GM19239 (cell line): ENCODE data around the gene ERP27.

Source experiments
- DNase-seq: peaks from one replicate; pipeline ENCODE4 v3.0.0; 2011; ENCODE audit warnings: low spot score; ENCODE audit not compliant: insufficient read length
- FAIRE-seq: peaks from 2 replicates; lab custom pipeline; 2011; peaks lifted over from hg19 to GRCh38; lab: Jason Lieb, UNC

The ERP27 gene

DNA sequence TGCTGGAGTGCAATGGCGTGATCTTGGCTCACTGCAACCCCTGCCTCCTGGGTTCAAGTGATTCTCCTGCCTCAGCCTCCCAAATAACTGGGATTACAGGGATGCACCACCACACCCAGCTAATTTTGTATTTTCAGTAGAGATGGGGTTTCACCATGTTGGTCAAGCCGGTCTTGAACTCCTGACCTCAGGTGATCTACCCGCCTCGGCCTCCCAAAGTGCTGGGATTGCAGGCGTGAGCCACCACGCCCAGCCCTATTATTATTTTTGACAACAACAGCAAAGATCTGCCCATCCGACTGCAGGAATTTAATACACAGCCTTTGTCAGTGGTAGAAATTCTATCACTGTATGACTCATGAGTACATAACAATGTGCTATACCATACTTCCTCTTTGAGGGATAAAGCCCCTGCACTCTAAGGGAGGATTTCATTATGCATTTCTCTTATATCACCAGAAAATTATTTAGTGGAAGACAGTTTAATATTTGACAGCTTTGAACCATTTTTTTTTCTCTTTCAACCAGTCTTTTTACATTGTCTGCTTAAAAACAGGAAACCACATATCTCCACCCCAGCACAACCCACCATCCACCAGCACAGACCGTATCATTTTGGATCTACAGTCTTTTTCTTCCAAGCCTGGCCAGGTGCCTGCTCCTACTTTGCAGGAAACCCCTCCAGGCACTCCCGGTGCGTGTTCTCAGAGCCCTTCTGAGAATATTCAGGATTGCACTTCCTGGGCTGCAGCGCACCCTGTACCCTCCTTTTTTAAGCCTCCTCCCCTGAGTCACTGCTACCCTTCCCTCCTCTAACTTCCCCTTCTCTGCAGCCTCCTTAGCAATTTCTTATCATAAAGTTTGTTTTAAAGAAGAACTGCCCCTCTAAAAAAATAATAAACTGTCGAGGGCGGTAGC, 22.5 kb upstream of the ERP27 start:
- DNase-seq, result no peak
- FAIRE-seq, result no peak

GRCh38 chr12:14959916-14960496, 21.7 kb upstream of the ERP27 start:
- FAIRE-seq (no peak), DNase-seq (no peak)

DNA sequence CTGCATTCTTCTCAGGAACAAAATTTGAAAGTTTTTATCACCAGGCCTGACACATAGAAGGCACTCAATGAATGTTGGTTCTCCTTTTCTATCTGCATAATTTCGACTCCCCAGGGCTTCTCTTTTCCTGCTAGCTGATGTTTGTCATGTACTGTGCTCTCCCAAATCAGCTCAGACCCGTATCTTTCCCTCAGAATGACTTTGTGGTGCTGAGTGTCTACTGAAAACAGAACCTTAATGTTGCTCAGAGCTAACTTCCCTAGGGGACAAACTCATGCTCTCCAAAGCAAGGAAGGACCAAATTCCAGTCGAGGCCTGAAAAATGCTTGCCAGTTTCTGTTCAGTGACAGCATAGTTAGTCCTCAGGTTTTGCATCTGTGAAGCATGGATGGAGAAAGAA, 21.1 kb upstream of the ERP27 start:
- DNase-seq (no peak), FAIRE-seq (peak; percentile 83)

DNA sequence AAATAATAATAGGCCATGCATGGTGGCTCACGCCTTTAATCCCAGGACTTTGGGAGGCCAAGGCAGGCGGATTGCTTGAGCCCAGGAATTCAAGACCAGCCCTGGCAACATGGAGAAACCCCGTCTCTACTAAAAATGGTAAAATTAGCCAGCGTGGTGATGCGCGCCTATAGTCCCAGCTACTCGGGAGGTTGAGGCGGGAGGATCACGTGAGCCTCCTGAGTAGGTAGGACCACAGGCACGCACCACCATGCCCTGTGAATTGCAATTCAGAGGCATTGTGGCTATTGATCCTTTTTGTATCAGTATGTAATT, 20.7 kb upstream of the ERP27 start:
- DNase-seq (no peak), FAIRE-seq (peak; percentile 74)

DNA sequence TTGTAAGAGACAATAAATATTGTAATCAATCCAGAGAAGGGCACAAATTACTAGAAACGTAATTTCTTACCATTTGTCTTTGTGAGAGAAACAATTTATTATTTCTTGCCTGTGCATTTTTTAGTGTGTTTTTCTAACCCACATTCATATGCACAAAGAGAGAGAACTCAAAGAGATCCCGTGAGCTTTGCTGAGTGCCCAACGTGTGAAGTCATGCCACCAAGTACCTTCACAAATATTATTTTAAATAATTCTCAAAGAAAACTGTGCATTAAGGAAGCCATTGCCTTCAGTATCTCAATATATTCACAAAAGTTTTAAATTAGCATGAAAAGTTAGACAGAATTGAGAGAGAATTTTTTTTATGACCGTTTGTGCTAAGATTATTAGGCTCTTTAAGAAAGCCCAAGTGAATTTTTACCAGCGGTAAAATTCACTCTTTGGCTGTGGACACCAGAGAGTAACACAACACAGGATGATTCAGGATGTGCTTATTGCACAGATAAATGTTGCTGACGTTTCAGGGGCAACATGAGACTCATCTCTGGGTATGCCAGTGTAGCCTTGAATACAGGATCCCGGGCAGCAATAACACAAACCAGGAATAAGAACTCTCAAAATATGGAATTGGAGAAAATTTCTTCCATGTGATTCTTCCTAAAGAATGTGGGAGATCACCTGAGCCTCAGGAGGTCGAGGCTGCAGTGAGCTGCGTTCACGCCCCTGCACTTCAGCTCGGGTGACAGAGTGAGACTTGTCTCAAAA, 20.2 kb upstream of the ERP27 start:
- DNase-seq (no peak), FAIRE-seq (peak; percentile 39)

DNA sequence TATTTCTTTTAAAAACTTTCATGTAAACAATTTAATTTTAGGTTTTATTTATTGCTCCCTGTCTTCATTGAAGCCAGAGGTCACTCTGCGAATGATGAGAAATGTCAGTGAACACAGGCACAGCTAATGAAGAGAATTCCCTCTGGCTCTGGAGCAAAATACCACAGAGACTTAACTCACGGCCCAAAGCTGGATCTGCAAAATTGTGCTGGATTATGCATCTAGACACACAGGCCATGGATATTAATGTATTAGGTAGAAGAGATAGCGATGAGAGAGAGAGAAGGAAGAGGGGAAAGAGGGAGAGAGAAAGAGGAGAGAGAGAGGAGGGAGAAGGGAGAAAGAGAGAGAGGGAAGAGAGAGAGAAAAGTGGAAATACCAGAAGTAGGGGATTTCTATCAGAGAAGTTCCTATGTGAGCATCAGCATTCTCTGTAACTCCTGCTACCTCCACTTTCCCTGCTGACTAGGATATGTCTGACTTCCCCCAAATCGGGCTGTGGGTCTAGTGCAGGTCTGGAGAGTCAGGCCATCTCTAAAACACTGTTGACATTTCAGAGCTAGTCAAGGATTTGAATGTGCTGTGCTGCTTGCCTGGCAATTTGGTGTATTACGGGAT, 19.3 kb upstream of the ERP27 start:
- FAIRE-seq, result peak; percentile 44

DNA sequence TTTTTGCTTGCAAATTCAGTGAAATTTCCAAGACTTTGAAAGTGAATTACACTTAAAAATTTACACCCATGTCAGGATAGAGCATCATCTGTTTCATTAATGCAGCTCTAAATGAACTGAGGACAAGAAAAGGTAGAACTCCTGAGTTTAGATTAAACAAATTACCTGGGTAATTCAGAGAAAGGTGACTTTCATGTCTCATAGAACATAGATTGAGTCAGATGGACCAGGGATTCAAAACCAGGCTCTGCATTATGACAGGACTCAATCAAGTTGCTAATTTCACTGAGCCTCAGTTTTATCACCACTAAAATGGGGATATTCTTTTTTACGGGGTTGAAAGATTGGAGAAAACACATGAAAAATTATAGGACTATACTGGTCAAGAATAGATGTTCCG, 18.6 kb upstream of the ERP27 start:
- DNase-seq (no peak), FAIRE-seq (no peak)

More for the DNA sequence above, 19.3 kb upstream of the ERP27 start:
- DNase-seq, result no peak

DNA sequence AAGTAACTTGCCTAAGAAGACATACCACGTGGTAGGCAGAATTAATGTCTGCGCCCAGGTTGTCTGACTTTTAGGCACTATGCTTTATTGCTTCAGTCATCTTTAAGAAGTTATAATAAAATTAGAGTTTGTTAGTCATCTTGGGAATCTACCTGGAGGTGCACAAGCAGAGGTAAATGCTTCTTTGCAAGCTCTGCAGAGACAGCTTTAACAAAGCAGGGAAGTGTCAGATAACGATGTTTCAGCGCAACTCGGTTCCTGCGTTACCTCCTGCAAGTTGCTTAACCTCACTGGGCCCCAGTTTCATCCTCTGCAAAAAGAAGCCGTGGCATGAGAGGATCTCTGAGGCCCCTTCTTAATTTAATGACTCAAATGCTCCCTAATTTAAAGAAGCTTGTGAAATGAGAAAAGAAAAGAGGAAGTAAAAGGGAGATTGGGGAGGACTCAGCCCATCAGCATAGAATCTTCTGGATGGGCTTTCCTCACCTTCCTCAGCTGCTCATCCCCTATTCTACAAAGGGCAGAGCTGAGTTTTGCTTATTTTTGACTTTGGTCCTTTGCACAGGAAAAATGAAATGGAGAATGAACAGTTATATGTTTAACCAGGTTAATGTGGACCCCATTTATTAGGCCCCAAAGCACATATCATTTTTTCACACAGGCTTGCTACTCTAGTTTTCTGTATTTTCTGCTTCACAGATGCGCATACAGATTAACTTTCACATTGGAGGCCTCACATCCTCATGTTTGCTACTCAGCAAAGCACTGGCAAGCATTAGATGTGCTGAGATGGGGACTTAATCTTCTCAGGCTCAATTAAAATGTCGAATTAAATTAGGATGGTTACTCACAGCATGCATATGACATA, 17.9 kb upstream of the ERP27 start:
- FAIRE-seq (peak; percentile 97), DNase-seq (no peak)

GRCh38 chr12:14954269-14954668, 15.9 kb upstream of the ERP27 start:
- peak; percentile 80 for FAIRE-seq

GRCh38 chr12:14953752-14954151, 15.4 kb upstream of the ERP27 start:
- FAIRE-seq (peak; percentile 68), DNase-seq (no peak)

More at GRCh38 chr12:14954269-14954668, 15.9 kb upstream of the ERP27 start:
- DNase-seq, result no peak

DNA sequence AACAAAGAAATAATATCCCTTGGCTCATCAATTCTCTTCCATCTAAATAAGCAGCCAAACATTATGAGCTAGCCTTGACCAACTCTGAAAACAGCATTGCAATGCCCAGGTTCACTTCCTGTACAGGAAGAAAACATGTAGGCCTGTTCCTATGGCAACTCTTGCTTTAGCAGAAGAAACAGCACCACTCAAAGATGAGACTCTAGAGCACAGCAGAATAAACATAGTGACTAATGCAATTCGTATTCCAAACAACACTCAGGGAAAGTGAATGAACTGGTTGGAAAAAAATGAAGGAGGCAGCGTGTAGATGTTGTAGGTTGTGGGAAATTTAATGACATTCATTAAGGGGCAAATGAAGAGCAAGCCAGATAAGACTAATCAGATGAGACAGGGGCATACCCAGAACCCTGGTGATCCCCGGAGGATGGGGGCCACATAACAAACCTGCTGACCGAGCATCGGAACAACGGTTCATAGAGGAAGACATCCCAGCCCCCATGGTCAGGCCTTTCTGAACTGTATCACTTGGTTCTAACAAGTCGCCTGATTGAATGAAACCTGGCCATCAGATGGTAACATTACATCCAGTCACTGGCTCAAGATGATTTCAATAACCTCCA, 14.1 kb upstream of the ERP27 start:
- FAIRE-seq, result peak; percentile 95
- DNase-seq, result no peak

DNA sequence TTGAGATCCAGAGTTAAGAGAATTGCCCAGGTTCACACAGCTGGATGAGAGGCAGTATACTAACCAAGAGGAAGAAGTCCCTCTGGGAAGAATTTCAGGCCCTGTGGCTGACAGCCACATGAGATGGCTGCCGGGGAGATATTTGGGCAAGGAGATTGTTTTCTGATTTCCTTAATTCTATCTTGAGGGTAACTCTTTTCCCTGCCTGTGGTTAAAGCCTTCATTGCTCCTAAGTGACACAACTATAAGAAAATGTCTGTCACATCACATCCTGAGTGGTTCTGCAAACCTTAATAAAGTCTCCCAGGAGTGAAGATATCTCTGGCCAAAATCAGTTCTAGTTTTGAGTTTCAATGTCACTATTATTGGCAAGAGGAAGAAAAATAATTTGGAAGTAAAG, 13.5 kb upstream of the ERP27 start:
- DNase-seq (no peak), FAIRE-seq (no peak)

DNA sequence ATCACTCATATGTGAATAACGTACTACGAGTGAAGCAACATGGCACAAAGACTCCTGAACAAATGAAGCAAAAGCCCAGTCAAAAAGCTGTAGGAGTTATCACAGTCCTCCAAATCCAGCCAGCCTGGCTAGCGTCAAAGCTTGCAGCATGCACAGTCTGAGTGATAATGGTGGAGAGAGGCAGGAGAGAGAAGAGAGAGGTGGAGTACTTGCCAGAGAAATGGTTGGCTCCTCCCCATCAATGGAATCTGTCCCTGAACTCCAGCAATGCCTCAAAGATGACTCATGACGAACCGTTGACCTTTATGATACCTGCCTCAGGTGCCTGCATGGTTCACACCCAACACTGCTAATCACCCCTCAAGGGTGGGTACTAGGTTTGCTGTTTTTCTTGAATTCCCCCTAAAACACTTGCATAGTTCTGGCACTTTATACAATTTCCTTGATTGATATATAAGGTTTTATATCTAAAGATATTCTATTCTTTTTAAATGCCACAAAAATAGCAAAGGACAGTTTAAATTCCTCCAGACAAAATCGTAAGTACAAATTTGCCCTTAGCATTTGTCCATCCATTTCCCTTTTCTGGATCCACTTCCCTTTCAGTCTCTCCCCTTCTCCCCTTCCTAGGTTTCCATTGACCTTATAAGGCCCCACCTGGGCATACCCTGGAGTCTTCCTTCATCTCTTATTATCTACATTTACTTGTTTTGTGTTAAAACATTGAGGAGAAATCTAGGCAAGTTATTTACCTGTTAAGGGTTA, 12.8 kb upstream of the ERP27 start:
- no peak for DNase-seq

GRCh38 chr12:14950421-14950820, 12.1 kb upstream of the ERP27 start:
- DNase-seq, result no peak
- peak; percentile 72 for FAIRE-seq

More for the DNA sequence above, 12.8 kb upstream of the ERP27 start:
- FAIRE-seq, result no peak

DNA sequence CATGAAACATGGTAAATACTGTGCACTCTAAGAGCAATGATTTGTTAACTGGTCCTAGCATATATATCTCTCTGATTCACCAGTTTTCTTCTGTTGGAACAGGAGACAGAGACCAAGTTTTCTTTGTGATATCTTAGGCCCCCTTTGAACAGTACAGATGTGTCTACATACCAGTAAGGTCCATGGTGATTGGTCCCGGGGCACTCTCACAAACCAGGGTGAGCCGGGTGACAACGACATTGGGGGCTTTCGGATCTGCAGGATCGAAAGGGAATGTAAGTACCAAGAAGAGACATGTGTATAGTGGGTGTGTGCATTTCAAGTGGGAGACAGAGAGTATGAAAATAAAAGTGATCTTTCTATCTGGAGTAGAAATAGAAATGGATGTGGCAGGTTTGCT, 11.3 kb upstream of the ERP27 start:
- DNase-seq, result no peak
- peak; percentile 76 for FAIRE-seq

- DNase-seq (peak; percentile 46), FAIRE-seq (peak; percentile 98)
Observed at GRCh38 chr12:14948672-14949071, 10.3 kb upstream of the ERP27 start.

DNA sequence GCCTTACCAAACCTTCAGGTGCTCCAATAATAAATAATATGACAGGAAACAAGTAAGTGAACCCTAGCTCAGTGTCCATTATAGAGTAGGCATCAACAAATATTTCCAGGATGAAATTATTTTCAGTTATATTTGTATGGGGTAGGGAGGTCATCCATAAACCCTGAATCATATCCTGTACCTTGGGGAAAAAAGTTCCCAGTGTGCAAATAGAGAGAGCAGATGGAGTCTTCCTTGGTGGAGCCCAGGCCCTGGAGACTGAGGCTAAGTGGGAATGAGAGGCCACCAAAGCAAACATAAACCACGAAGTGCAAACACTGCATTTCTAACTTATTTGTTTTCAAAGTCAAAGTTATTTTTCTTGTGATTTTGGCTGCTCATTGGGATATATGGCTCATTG, 8.5 kb upstream of the ERP27 start:
- DNase-seq, result no peak
- FAIRE-seq, result no peak

DNA sequence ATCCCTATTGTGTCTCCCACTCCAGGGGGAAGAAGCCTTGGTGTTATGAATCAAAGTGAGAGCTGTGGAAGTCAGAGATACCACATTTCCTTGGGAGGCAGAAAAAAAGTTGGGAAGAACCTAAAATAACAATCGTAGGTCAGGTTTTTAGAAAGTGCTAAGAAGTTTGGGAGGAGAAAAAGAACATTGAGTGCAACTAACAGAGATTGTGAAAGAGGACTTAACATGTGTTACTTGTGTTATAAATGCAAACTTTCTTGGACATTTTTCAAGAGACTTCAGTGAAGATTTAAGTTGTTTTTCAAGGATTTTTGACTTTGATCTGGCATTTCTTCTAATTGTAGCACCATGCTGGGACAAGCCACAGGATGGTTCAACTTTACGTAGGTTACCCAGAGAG, 7.8 kb upstream of the ERP27 start:
- peak; percentile 51 for FAIRE-seq
- DNase-seq, result no peak
